ENCODE data around the gene ATP6V1G2. TPM values are rescaled to one million over a fixed set of nuclear protein-coding genes. Genes with fewer than 3 reads are reported as not detected.
"Not testable (repeated sequence)": the region's sequence is repeated elsewhere in the genome, so short reads cannot be mapped to it uniquely, and the experiment has no call there.

ATP6V1G2 gene
- polyA plus RNA-seq, 3 donors: 5.7 to 7.5 (median 7.3) TPM

DNA sequence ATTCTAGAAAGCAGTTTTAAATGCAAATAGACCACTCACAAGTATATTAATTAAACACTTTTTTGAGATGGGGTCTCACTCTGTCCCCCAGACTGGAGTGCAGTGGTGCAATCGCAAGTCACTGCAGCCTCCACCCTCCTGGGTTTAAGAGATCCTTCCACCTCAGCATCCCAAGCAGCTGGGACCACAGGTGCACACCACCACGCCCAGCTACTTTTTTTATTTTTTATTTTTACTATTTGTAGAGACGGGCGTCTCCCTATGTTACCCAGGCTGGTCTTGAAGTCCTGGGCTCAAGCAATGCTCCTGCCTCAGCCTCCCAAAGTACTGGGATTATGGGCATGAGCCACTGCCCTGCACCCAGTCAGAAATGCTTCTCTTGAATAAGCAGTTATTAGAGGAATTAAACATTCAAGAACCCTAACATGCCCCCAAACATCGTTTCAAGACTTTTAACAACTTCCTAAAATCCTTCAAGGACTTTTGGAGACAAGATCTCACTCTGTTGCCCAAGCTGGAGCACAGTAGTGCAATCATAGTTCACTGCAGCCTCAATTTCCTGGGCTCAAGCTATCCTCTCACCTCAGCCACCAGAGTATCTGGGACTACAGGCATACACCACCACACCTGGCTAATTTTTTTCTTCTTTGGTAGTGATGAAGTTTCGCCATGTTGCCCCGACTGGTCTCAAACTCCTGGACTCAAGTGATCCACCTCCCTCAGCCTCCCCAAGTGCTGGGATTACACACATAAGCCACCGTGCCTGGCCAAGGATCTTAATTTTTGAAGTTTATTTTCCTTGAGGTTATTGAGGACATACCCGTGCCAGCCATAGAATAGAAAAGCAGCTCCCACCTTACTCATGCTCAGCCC, 14.4 kb downstream of the ATP6V1G2 start:
- no peak for DNase-seq (ENCODE audit: low read depth in 3 of 3, low spot score in 2 of 3)

- DNase-seq (ENCODE audit: low read depth in 3 of 3, low spot score in 2 of 3): no peak
Observed at GRCh38 chr6:31531162-31531561, 15.2 kb downstream of the ATP6V1G2 start.

GRCh38 chr6:31530659-31531058, 15.7 kb downstream of the ATP6V1G2 start:
- no peak for DNase-seq (ENCODE audit: low read depth in 3 of 3, low spot score in 2 of 3)

DNA sequence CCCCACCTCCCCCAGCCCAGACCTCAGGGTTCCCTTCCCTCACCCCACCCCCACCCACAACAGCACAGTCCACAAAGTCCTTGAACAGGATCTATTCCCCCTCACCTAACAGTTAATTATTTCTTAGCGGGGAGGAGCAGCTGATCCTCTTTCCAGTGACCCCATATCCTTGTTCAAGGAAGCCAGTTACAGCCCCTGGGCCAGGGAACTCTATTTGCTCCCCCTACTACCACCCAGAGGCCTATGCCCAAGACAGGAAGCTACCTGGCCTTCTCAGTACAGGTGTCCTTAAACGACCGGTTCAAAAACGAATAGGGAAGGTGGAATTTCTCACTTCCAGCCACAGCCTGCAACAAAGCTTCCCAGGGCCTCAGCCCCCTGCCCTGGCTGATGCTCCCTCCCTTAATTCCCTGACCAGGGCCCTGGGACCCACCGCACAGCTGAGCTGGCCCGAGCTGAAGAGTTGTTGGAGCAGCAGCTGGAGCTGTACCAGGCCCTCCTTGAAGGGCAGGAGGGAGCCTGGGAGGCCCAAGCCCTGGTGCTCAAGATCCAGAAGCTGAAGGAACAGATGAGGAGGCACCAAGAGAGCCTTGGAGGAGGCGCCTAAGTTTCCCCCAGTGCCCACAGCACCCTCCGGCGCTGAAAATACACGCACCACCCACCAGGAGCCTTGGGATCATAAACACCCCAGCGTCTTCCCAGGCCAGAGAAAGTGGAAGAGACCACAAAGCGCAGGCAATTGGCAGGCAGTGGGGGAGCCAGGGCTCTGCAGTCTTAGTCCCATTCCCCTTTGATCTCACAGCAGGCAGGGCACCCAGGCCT, 16.9 kb downstream of the ATP6V1G2 start:
- DNase-seq (ENCODE audit: low read depth in 3 of 3, low spot score in 2 of 3): no peak

DNA sequence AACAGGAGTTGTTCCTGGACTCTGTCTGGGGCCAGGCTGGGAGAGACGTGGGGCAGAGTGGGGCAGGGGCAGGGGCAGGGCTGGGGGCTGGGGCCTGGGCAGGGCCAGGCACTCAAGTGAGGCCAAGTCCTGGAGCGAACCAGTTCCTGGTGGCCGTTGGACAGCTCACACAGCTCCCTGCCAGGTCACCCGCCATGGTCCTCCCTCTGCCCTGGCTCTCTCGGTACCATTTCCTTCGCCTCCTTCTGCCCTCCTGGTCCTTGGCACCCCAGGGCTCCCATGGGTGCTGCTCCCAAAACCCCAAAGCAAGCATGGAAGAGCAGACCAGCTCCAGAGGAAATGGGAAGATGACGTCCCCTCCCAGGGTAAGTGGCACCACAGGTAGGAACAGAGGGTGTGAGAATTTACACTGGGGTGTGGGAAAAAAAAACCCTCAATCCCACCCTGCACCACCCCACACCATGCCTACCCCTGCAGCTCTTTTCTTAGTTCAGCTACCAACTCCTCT, 17.5 kb downstream of the ATP6V1G2 start, which contains the start of gene MCCD1:
Gene MCCD1 (plus strand): TSS at position 142 of the 508 bp plus-strand sequence. CDS start 53 bp downstream, at position 195.
- DNase-seq (ENCODE audit: low read depth in 3 of 3, low spot score in 2 of 3): no peak

DNA sequence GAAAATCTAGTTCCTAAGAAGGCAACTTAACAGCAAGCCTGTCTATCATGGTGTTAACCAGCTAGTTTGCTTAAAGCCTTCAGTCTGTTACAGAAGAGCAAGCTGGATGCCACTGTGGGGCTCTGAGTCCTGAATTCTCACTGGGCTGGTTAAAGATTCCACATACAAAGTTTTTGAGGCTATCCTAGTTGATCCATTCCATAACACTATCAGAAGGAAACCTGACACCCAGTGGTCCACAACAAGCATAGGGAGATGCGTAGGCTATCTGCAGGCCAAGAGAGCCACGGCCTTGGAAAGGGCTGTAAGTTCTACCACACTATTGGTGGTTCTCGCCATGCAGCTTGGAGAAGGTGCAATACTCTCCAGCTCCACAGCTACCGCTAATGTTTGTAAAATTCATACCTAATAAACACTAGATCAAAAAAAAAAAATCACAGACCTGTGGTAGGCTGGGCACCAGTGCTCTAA, 18.1 kb downstream of the ATP6V1G2 start:
- no peak for DNase-seq (ENCODE audit: low read depth in 3 of 3, low spot score in 2 of 3)

GRCh38 chr6:31525932-31526591, 20.3 kb downstream of the ATP6V1G2 start:
- DNase-seq (ENCODE audit: low read depth in 3 of 3, low spot score in 2 of 3): no peak

DNA sequence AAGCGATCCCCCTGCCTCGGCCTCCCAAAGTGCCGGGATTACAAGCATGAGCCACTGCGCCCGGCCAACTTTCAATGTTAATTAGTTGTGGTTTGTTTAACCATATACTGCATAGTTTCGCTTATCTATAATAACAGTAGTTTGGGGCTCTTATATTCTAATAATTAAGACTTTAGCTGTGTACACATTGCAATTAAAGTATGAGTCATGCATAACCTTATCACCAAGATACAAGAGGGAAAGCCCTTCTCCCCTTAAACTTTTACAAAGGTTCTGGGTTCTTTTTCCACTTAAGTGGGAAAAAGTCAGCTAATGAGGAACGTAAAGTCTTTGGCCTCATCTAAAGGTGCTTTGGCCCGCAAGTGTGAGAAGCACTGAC, 20.9 kb downstream of the ATP6V1G2 start:
- DNase-seq (ENCODE audit: low read depth in 3 of 3, low spot score in 2 of 3): no peak

GRCh38 chr6:31521835-31522234, 24.6 kb downstream of the ATP6V1G2 start:
- no peak for DNase-seq (ENCODE audit: low read depth in 3 of 3, low spot score in 2 of 3)

DNA sequence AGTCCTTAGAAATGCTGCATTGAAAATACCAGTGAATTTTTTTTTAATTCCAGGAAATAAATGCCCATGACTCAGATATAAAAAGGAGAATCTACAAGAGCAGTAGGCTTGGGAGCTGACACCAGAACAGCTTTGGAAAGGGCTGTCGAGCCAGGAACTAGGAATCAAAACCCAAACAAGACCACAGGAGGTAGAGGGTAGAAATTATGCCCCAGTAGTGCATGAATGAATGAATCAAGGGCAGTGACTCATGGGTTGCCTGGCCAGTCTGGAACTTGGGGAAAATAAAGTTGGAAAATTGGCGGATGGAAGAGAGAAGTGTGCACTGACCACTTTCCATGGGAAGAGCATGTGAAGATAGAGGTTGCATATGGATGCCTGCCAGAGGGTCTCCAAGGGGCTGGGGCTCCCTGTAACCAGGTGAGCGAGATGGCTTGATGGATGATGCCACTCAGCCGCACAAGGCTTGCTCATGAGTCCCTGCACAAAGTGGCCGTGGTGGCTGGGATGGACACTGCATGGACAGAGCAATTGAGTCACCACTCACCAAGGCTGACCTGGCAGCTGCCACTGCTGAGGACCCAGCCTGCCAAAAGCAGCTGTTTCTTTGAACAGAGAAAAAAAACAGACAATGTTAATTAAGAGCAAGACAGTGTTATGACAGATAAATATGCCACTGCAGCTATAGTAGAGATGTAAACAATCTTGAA, 32.8 kb downstream of the ATP6V1G2 start:
- DNase-seq (ENCODE audit: low read depth in 3 of 3, low spot score in 2 of 3): no peak

DNA sequence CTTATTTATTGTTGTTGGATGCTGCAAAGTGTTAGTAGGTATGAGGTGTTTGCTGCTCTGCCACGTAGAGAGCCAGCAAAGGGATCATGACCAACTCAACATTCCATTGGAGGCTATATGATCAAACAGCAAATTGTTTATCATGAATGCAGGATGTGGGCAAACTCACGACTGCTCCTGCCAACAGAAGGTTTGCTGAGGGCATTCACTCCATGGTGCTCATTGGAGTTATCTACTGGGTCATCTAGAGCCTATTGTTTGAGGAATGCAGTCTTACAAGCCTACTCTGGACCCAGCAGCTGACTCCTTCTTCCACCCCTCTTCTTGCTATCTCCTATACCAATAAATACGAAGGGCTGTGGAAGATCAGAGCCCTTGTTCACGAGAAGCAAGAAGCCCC, 36.4 kb downstream of the ATP6V1G2 start:
- DNase-seq (ENCODE audit: low read depth in 3 of 3, low spot score in 2 of 3): no peak

DNA sequence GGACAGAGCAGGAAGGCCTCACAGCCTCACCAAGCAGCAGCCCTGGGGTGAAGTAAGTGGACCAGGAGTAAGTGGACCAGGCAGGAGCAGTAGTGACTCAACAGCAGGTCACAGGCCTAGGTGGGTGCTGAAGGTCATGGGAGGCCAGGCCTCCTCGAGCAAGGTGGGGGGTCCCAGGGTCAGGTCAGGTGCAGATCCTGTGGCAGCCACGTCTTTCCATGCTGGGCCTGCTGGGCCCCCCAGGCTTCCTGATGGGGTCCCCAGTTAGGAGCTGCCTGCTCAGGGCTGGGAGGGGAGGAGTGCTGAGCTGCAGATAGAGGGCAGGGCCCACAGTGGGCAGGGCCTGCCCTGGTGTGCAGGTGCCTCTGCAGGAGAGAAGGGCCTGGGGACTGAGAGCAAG, 37.4 kb downstream of the ATP6V1G2 start:
- not testable (repeated sequence) for DNase-seq (ENCODE audit: low read depth in 3 of 3, low spot score in 2 of 3)

DNA sequence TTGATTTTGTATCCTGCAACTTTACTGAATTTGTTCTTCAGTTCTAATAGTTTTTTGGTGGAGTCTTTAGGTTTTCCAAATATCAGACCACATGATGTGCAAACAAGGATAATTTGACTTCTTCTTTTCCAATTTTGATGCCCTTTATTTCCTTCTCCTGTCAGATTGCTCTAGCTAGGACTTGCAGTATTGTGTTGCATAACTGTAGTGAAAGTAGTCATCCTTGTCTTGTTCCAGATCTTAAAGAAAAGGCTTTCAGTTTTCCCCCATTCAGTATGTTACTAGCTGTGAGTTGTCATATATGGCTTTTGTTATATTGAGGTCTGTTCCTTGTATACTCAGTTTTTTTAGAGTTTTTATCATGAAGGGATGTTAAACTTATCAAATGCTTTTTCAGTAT, 43.8 kb downstream of the ATP6V1G2 start:
- DNase-seq (ENCODE audit: low read depth in 3 of 3, low spot score in 2 of 3): no peak

DNA sequence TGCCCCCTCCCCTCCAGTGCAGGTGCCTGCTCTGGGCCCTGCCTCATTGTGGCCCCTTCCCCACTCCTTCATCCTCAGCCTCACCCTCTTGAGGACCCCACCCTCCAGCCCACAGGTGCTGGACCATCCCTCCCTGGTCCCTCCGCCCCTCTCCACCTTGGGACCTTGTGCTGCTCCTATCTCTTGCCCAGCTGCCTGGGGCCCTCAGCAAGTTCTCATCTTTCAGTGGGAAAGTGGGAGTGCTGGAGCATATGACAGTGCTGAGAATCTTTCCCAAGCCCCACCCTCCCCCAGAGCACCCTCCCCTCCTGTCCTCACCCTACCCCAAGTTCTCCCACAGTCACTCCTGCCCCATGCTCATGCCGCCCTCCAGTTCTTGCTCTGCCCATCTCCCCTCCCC, 46.8 kb downstream of the ATP6V1G2 start:
- DNase-seq (ENCODE audit: low read depth in 3 of 3, low spot score in 2 of 3): not testable (repeated sequence)

DNA sequence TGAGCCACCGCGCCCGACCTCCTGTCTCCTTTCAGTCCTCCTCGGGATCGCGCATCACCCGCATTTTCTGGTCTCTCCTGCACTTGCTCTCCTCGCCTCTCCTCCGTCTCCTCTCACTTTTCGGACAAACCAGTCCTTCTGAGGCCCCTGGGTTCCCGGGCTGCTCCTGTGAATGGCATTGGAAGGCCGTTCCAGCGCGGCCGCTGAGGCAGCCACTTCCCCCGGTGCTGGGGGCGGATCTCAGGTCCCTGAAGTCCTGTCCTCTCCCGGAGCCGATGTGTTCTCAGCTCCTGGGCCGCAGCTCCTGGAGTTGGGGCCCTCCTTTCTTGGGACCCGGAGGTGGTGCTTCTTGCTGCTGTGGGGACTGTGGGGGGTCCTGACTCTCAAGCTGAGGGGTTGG, 47.7 kb downstream of the ATP6V1G2 start:
- DNase-seq (ENCODE audit: low read depth in 3 of 3, low spot score in 2 of 3): no peak

- peak in 2 of 3 donors; percentile 14 to 54 for DNase-seq (ENCODE audit: low read depth in 3 of 3, low spot score in 2 of 3)
Observed at GRCh38 chr6:31497531-31498476, 48.6 kb downstream of the ATP6V1G2 start, which contains the start of gene MICB. Gene MICB, plus strand, starts transcription at chr6:31498145. Its CDS starts 49 bp downstream, at chr6:31498194.

DNA sequence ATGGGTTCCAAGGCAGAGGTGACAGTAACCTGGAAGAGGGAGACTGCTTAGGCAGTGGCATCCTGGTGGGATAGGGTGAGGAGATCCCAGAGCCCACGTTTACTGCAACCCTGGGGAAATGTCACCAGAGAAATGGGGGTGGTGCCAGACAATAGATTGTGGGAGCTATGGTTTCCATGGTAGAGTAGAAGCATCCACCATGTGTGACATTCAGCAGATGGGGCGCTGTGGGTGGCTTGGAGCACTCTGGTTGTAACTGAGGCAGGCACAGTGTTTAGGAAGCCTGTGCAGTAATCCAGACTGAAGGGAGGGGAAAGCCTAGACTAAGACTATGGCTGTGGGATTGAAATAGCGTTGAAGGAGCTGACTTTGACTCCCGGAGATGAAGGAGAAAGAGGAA, 49.6 kb downstream of the ATP6V1G2 start:
- not testable (repeated sequence) for DNase-seq (ENCODE audit: low read depth in 3 of 3, low spot score in 2 of 3)

GRCh38 chr6:31495580-31495979, 50.8 kb downstream of the ATP6V1G2 start:
- DNase-seq (ENCODE audit: low read depth in 3 of 3, low spot score in 2 of 3): no peak
